T-helper 17 cell (primary cell): ENCODE results near the gene FSTL1. TPM values are rescaled to one million over a fixed set of nuclear protein-coding genes. Genes with fewer than 3 reads are reported as not detected.
A peak's percentile ranks its signal among the peaks of the same experiment; 100 is the strongest.

ENCODE experiments used
- ATAC-seq: fragments of 150-1000 bp; cut with Tn5 transposase; 2 replicates; pipeline ENCODE4 v1.10.0; 2021; ENCODE audit warnings: mild to moderate bottlenecking, moderate library complexity
- DNase-seq, 3 donors: peaks; one replicate each; pipeline versions ENCODE4 v3.0.0 to v3.0.0-alpha.2; 2020 to 2021
- H3K9me3 ChIP-seq: one replicate; pipeline ENCODE4 v1.7.0; 2013; ENCODE audit warnings: low read length, mild to moderate bottlenecking; ENCODE audit not compliant: control insufficient read depth, poor library complexity, severe bottlenecking
- H3K27ac Mint-ChIP-seq: one replicate; pipeline ENCODE4 v1.8.0; 2022; ENCODE audit warnings: mild to moderate bottlenecking, moderate library complexity, mixed read lengths
- H3K27me3 Mint-ChIP-seq: one replicate; pipeline ENCODE4 v1.8.0; 2022; ENCODE audit warnings: mixed read lengths
- H3K36me3 Mint-ChIP-seq: one replicate; pipeline ENCODE4 v1.8.0; 2022; ENCODE audit warnings: low read depth, mixed read lengths
- H3K4me1 Mint-ChIP-seq: one replicate; pipeline ENCODE4 v1.8.0; 2022; ENCODE audit warnings: mild to moderate bottlenecking, mixed read lengths
- H3K4me3 Mint-ChIP-seq: one replicate; pipeline ENCODE4 v1.8.0; 2022; ENCODE audit warnings: mild to moderate bottlenecking, moderate library complexity, mixed read lengths
- total RNA-seq, 4 donors: library from RNA in 2 of 4; stranded (reverse) in 2 of 4; gene quantifications; one replicate each; pipeline ENCODE4 v1.2.3 and lab custom pipeline; 2022 to 2026

Gene FSTL1, protein sequence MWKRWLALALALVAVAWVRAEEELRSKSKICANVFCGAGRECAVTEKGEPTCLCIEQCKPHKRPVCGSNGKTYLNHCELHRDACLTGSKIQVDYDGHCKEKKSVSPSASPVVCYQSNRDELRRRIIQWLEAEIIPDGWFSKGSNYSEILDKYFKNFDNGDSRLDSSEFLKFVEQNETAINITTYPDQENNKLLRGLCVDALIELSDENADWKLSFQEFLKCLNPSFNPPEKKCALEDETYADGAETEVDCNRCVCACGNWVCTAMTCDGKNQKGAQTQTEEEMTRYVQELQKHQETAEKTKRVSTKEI
- 10 to 100 TPM in 1 of 2 donors, 1 to 10 TPM in 1; 1.1 to 17.4 TPM for total RNA-seq
- total RNA-seq (lab: John Stamatoyannopoulos, UW): 0.38 to 1.2 reads per million in 2 donors

DNA sequence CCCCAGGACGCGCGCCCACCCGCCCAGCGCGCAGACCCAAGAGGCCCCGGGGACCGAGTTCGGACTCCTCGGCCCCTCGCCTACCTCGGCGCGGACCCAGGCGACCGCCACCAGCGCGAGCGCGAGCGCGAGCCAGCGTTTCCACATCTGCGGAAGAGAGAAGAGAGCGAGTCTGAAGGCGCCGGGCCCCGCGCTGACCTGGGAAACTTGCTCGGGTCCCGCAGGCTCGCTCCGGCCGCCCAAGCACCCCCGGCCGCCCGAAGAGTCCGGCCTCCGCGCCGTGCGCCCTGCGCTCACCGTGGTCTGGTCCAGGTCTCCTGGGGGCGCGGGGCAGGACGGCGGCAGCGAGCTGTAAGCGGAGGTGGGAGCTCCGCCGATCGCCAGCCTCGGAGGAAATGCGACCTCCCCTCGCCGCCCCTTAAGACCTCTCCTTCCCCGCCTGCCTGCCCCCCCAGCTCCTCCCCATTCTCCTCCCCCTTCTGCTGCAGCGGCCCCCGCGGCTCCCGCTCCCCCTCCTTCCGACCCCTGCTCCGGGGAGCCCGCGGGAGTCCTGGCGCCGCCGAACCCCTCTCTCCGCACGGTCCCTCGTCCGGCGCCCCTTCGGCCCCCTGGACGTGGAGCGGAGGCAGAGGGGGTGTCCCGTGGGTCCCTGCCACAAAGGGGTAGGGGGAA lies at the start of gene FSTL1:
Gene FSTL1 (minus strand): TSS at position 393 of the 672 bp plus-strand sequence. CDS start 246 bp downstream, at position 147.
- Mint-ChIP-seq H3K27ac (no peak within 1 kb of the TSS), H3K4me1 (peaks cover 9% of the 10 kb centered on the region), H3K4me3 (peak within 1 kb of the TSS; percentile 86), H3K36me3 (peaks cover 13% of the 10 kb centered on the region), H3K27me3 (peaks cover 63% of the 10 kb centered on the region)
- no peak for ATAC-seq
- DNase-seq: no peak
- no peaks in the 10 kb centered on the region for H3K9me3 ChIP-seq

DNA sequence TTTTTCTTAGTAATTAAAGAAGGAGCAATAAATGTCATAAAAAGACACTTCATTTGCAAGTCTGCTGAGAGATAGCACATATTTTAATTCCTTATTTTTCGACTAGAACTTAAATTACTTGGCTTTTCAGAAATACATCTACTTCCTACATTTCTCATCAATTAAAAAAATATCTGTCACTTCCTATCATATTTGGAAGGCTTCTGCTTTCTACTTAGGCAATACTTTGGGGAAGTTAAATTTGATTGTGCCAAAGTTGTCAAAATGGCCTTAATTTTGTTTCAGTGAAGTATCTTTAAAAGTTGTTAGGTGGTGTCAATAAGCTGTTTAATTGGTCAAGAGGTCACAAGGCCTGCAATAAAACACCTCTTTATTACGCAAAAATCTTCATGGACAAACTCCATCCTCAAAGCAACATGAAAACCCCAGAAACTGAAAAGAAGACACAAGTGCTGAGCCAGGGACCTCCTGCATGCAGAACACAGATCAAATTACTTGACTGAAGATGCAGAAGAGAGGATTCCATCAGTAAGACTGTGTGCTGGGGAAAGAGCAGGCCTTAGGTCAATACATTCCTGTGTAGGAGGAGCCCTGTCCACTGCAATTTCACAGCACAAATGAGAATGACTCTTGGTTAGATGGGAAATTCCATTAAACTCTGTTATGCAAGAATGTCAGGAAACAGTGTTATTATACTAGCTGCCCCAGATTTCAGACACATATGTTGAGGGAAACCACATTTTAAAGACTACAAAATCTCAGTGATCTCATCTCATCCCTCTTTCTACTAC lies 48.0 kb upstream of the FSTL1 start:
- ATAC-seq: no peak
- no peak overlapping the region for H3K27ac Mint-ChIP-seq
- no peaks in the 10 kb centered on the region for H3K9me3 ChIP-seq
- no peak overlapping the region for H3K4me3 Mint-ChIP-seq
- no peak for DNase-seq
- no peaks in the 10 kb centered on the region for H3K36me3 Mint-ChIP-seq
- no peaks in the 10 kb centered on the region for H3K4me1 Mint-ChIP-seq
- peaks cover 13% of the 10 kb centered on the region for H3K27me3 Mint-ChIP-seq

DNA sequence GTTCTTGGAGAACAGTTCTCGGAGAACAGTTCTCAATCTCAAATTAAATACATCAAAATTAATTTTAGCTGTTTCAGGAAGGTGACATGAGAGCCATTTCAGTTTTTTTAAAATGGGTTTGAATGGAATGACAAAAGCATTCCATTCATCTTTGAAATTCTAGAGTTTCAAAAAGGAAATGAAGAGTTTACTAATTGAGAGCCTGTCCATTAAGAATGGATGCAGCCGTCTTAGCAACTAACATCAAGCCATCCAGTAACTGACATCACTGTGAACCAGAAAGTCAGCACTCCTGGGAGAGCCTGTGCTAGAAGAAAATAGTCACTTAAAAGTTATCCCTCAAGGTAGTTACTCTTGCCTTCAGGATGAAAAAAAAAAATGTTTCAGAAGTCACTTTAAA lies 47.0 kb upstream of the FSTL1 start:
- no peak for ATAC-seq
- H3K4me3 Mint-ChIP-seq: no peak overlapping the region
- no peak overlapping the region for H3K27ac Mint-ChIP-seq
- no peaks in the 10 kb centered on the region for H3K9me3 ChIP-seq
- H3K27me3 Mint-ChIP-seq: peaks cover 13% of the 10 kb centered on the region
- no peaks in the 10 kb centered on the region for H3K4me1 Mint-ChIP-seq
- DNase-seq: no peak
- H3K36me3 Mint-ChIP-seq: no peaks in the 10 kb centered on the region

DNA sequence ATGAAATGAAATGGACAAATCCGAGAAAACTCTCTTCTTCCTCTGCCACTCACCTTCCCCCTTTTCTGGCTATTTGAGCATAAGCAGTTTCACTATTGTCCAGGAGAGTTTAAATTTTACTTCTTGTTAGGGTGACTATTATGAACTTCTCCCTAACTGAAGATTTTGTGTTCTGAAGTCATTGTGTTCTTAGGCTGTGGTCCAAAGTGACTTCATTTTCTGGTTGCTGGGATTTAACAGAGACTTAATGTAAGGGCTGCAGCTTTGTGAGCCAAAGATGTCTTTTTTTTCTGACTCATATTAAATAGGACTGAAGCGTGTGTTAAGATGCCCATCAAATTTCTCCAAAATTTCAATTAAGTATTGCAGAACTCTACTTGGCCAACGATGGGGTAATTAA lies 46.5 kb upstream of the FSTL1 start:
- no peaks in the 10 kb centered on the region for H3K36me3 Mint-ChIP-seq
- H3K4me3 Mint-ChIP-seq: no peak overlapping the region
- no peak overlapping the region for H3K27ac Mint-ChIP-seq
- ATAC-seq: no peak
- no peaks in the 10 kb centered on the region for H3K4me1 Mint-ChIP-seq
- no peaks in the 10 kb centered on the region for H3K9me3 ChIP-seq
- no peak for DNase-seq
- H3K27me3 Mint-ChIP-seq: peaks cover 13% of the 10 kb centered on the region

DNA sequence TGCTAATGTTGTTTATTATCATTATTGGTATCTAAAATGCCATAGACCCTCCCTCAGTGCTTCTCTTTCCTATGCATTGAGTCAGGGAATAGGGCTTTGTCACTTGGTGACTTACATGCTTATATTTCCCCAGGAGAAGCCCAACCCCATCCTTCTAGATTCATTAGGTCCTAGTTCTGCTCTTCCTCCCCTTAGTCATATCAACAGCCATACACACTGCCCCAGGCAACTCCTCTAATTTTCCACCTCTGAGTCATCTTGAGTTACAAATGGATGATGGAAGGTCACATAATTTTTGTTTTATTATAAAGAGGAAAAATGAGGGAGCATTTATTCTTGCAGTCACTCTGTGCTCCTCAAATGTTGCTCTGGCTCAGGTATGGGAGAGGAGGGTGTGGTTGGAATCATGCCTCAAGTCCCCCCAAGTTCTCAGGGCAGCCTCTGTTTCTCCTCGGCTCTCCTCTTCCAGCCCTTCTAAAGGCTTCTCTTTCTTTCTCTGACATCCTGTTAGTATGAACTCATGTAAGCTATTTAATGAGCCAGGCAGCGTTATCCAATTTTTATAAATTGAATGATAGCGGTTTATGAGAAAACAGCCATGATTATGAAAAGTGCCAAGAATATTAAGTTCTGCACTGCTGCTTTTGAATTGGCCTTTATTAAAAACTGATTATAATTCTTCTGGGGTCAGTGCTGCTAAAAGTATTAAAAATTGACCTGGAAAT lies 45.6 kb upstream of the FSTL1 start:
- no peak for DNase-seq
- H3K36me3 Mint-ChIP-seq: no peaks in the 10 kb centered on the region
- peaks cover 17% of the 10 kb centered on the region for H3K27me3 Mint-ChIP-seq
- no peak for ATAC-seq
- no peak overlapping the region for H3K27ac Mint-ChIP-seq
- no peaks in the 10 kb centered on the region for H3K9me3 ChIP-seq
- H3K4me3 Mint-ChIP-seq: no peak overlapping the region
- no peaks in the 10 kb centered on the region for H3K4me1 Mint-ChIP-seq

DNA sequence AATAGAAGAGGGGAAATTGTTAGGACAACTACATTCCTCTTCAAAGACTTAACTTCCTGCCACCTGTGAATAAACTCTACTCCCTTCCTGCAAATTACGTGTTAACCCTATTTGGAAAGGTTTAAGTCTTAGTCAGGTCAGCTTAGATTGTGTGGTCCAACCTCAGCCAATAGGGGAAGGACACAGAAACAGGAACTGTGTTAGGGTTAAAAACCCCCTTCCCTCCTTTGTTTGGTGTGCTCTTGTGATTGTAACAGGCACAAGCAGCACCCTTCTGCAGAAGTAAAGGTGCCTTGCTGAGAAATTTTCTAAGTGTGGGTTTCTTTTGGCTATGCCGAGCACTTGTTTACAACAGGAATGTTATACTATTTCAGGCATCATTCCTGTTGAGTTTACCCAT lies 45.0 kb upstream of the FSTL1 start:
- H3K27me3 Mint-ChIP-seq: peaks cover 23% of the 10 kb centered on the region
- no peak overlapping the region for H3K27ac Mint-ChIP-seq
- no peaks in the 10 kb centered on the region for H3K4me1 Mint-ChIP-seq
- H3K4me3 Mint-ChIP-seq: no peak overlapping the region
- H3K36me3 Mint-ChIP-seq: no peaks in the 10 kb centered on the region
- ATAC-seq (no peak), DNase-seq (no peak)
- no peaks in the 10 kb centered on the region for H3K9me3 ChIP-seq

DNA sequence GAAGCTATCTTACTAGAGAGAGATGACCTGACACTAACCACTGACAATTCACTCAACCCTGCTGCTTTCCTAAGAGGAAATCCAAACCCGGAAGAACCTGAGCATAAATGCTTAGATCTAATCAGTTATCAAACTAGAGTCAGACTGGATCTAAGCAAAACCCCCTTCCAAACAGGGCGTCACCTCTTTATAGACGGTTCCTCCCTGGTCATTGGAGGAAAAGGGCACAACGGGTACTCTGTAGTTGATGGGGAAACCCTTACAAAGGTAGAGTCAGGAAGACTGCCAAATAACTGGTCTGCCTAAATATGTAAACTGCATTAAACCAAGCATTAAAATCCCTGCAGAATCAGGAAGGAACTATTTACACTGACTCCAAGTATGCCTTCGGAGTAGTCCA lies 41.3 kb upstream of the FSTL1 start:
- Mint-ChIP-seq H3K4me1 (no peaks in the 10 kb centered on the region), H3K36me3 (no peaks in the 10 kb centered on the region), H3K27me3 (peaks cover 40% of the 10 kb centered on the region), H3K4me3 (no peak overlapping the region), H3K27ac (no peak overlapping the region)
- ATAC-seq (no peak), DNase-seq (no peak)
- no peaks in the 10 kb centered on the region for H3K9me3 ChIP-seq

DNA sequence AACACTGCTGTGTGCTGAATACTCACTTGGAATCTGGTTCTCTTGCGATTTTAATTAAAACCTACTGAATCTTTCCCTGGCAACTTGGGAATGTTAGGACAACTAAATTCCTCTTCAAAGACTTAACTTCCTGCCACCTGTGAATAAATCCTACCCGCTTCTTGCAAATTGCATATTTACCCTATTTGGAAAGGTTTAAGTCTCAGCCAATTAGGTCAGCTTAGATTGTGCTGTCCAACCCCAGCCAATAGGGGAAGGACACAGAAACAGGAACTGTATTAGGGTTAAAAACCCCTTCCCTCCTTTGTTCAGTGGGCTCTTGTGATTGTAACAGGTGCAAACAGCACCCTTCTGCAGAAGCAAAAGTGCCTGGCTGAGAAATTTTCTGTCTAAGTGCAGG lies 38.6 kb upstream of the FSTL1 start:
- no peaks in the 10 kb centered on the region for H3K4me1 Mint-ChIP-seq
- no peak overlapping the region for H3K27ac Mint-ChIP-seq
- DNase-seq: no peak
- H3K36me3 Mint-ChIP-seq: peaks cover 2% of the 10 kb centered on the region
- H3K27me3 Mint-ChIP-seq: peaks cover 59% of the 10 kb centered on the region
- no peak for ATAC-seq
- no peak overlapping the region for H3K4me3 Mint-ChIP-seq
- no peaks in the 10 kb centered on the region for H3K9me3 ChIP-seq

DNA sequence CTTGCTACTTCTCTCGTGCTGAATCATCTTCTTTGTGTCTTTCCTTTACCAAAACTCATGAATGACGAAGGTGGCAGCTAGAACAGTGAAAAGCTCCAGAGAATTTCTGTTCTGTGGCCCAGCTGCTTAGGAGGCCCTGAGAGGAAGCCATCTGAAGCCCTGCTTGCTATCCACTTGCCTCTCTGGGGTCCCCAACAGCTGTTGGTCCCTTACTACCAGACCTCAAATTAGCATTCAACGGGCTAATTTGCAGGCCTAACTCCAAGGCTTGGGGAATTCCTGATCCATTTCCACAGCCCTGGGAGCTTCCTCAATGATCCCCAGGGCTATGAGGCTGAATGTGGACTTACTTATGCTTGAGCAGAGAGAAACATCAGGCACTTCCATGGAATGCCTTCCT lies 37.5 kb upstream of the FSTL1 start:
- peaks cover 2% of the 10 kb centered on the region for H3K36me3 Mint-ChIP-seq
- no peaks in the 10 kb centered on the region for H3K9me3 ChIP-seq
- H3K27ac Mint-ChIP-seq: no peak overlapping the region
- ATAC-seq: no peak
- H3K4me3 Mint-ChIP-seq: no peak overlapping the region
- H3K27me3 Mint-ChIP-seq: peaks cover 59% of the 10 kb centered on the region
- DNase-seq: no peak
- no peaks in the 10 kb centered on the region for H3K4me1 Mint-ChIP-seq

DNA sequence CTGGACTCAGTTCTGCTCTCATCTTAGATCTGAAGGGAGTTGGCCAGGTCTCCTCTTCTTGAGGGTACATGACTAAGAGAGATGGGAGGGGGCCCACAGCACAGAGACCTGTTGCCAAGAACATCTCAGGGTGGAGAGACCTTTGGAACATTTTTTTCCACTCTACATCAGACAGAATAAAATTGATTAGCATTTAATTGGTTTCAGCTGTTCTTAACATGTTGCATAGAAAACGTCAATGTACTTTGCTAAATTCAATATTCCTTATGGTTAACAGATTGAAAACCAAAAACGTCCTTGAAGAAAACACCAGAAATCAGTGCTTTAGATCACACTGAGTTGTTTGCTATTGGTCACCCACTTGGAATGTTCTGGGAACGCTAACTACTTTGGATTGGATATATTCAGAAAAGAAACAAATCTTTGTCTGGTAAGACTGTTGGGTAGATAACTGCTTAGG lies 36.4 kb upstream of the FSTL1 start:
- H3K36me3 Mint-ChIP-seq: peaks cover 2% of the 10 kb centered on the region

DNA sequence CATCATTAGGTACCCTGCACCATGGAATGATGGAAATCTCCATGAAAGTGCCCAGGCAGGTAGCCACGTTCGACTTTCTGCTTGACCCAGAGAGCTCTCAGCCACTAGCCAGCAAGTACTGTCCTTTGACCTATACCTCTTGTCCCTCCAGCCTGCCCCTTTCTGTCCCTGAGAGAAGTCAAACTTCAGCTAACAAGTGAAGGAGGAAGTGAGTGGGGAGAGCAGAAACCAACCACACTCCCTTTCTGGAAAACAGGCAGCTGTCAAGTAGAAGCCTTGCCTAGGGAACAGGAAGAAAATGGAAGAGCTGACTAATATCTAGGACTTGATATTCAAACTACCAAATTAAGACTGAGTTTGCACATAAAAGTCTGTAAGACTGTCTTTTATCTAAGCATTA lies 30.3 kb upstream of the FSTL1 start:
- ATAC-seq: no peak
- Mint-ChIP-seq H3K4me1 (no peaks in the 10 kb centered on the region), H3K27me3 (peaks cover 26% of the 10 kb centered on the region), H3K27ac (no peak overlapping the region), H3K4me3 (no peak overlapping the region), H3K36me3 (no peaks in the 10 kb centered on the region)
- H3K9me3 ChIP-seq: no peaks in the 10 kb centered on the region
- DNase-seq: no peak

More for the DNA sequence above, 36.4 kb upstream of the FSTL1 start:
- H3K27ac Mint-ChIP-seq: no peak overlapping the region
- no peaks in the 10 kb centered on the region for H3K9me3 ChIP-seq
- no peaks in the 10 kb centered on the region for H3K4me1 Mint-ChIP-seq
- H3K4me3 Mint-ChIP-seq: no peak overlapping the region
- ATAC-seq (no peak), DNase-seq (no peak)
- H3K27me3 Mint-ChIP-seq: peaks cover 59% of the 10 kb centered on the region

DNA sequence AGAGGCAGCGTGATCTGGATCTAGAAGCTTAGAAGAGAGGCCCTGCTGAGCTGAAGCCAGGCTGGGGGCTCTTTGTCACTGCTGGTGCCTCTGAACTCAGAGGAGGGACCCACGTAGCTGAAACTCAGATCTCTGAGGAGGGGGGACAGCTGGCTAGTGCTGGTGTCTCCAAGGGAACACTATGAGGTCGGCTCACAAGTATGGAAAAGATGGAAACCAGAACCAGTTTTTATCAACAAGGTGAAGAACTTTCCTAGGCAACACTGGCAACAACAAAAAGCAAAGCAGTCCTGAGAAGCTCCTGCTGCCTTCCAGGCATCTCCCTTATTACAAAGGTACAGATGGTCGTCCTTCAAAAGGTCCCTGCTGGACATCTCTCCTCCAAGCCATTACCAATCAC lies 27.0 kb upstream of the FSTL1 start:
- H3K9me3 ChIP-seq: no peaks in the 10 kb centered on the region
- H3K4me3 Mint-ChIP-seq: no peak overlapping the region
- peaks cover 45% of the 10 kb centered on the region for H3K27me3 Mint-ChIP-seq
- peaks cover 3% of the 10 kb centered on the region for H3K36me3 Mint-ChIP-seq
- no peaks in the 10 kb centered on the region for H3K4me1 Mint-ChIP-seq
- H3K27ac Mint-ChIP-seq: no peak overlapping the region
- DNase-seq (no peak), ATAC-seq (no peak)
